Fibroblast of mammary gland (primary cell): ENCODE data around the gene CEP68.
A peak's percentile ranks its signal among the peaks of the same experiment; 100 is the strongest.

Experiments used
- DNase-seq: peaks from one replicate; pipeline ENCODE4 v3.0.0-alpha.2; 2010; ENCODE audit warnings: low read depth
- H3K4me3 ChIP-seq: 2 replicates; pipeline ENCODE4 v1.5.1; 2011; ENCODE audit warnings: low read depth, mild to moderate bottlenecking, low read length, moderate library complexity; ENCODE audit not compliant: control insufficient read depth
- TF ChIP-seq, protein P1 (sequence below): conservative IDR thresholded peaks from 2 replicates; pipeline ENCODE4 v1.5.1; 2011; ENCODE audit warnings: low read depth, low read length, inconsistent platforms; ENCODE audit not compliant: control insufficient read depth, insufficient read depth

The CEP68 gene

GRCh38 chr2:65079017-65079416, 22.8 kb downstream of the CEP68 start:
- TF ChIP-seq, protein P1, sequence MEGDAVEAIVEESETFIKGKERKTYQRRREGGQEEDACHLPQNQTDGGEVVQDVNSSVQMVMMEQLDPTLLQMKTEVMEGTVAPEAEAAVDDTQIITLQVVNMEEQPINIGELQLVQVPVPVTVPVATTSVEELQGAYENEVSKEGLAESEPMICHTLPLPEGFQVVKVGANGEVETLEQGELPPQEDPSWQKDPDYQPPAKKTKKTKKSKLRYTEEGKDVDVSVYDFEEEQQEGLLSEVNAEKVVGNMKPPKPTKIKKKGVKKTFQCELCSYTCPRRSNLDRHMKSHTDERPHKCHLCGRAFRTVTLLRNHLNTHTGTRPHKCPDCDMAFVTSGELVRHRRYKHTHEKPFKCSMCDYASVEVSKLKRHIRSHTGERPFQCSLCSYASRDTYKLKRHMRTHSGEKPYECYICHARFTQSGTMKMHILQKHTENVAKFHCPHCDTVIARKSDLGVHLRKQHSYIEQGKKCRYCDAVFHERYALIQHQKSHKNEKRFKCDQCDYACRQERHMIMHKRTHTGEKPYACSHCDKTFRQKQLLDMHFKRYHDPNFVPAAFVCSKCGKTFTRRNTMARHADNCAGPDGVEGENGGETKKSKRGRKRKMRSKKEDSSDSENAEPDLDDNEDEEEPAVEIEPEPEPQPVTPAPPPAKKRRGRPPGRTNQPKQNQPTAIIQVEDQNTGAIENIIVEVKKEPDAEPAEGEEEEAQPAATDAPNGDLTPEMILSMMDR = no peak
- DNase-seq = no peak
- no peak overlapping the region for H3K4me3 ChIP-seq

DNA sequence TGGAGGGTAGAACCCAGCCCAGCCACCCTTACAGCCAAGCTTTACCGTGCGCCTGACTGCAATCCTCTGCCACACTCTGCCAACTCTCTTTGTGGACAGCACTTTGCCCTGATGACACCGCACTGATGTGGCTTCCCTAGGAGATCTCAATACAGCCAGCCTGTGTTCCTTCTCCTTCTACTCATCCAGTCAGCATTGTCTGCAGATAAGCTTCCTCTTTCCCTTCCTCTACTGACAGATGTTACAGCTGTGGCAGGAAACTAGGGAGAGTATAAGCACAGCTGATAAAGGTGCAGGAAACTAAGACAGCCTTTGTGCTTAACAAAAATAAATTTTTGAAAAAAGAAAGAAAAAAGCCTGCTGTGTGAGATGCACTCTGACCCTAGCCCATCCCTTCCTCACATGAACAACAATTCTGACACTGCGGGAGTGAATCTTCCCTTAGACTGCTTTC, 25.0 kb downstream of the CEP68 start:
- H3K4me3 ChIP-seq = no peak overlapping the region
- TF ChIP-seq, protein P1 = no peak
- no peak for DNase-seq

GRCh38 chr2:65085148-65085547, 28.9 kb downstream of the CEP68 start:
- DNase-seq = no peak
- no peak overlapping the region for H3K4me3 ChIP-seq
- TF ChIP-seq, protein P1 = no peak

DNA sequence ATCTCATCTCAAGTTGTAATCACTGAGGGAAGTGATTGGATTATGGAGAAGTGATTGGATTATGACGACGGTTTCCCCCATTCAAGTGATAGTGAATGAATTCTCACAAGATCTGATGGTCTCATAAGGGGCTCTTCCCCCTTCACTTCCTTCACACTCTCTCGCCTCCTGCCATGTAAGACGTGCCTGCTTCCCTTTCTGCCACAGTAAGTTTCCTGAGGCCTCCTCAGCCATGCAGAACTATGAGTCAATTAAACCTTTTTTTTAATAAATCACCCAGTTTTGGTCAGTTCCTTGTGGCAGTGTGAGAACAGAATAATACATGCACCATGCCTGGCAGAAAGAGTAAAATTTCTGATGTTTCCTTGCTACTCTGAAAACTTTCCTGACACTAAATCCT, 36.6 kb downstream of the CEP68 start:
- no peak for DNase-seq
- TF ChIP-seq, protein P1 = no peak
- H3K4me3 ChIP-seq = no peak overlapping the region

GRCh38 chr2:65093211-65093610, 37.0 kb downstream of the CEP68 start:
- no peak for DNase-seq
- H3K4me3 ChIP-seq = no peak overlapping the region
- TF ChIP-seq, protein P1 = no peak

- H3K4me3 ChIP-seq = no peak overlapping the region
- DNase-seq = peak; percentile 39
- TF ChIP-seq, protein P1 = no peak
Observed at GRCh38 chr2:65096948-65097347, 40.7 kb downstream of the CEP68 start.

- TF ChIP-seq, protein P1 = no peak
- H3K4me3 ChIP-seq = no peak overlapping the region
- DNase-seq = no peak
Observed at GRCh38 chr2:65097844-65098243, 41.6 kb downstream of the CEP68 start.
